Heart right ventricle (tissue), 16 donors: ENCODE measurements around the gene IGFBP1. TPM values are rescaled to one million over a fixed set of nuclear protein-coding genes. Genes with fewer than 3 reads are reported as not detected.

Experiments used
- ATAC-seq, 8 donors: fragments of 200-7000 bp; cut with Tn5 transposase; one replicate each; pipeline ENCODE4 v1.9.1; 2020; ENCODE audit warnings: mild to moderate bottlenecking in 8 of 8, moderate library complexity in 8 of 8, moderate number of reproducible peaks in 1 of 8
- DNase-seq, 2 donors: peaks; one replicate each; pipeline ENCODE4 v3.0.0-alpha.2; 2020
- H3K27ac ChIP-seq, 10 donors: fragments of 200-600 bp; sonication (generic) in 2 of 10; one replicate each; pipeline versions ENCODE4 v1.5.0 to v1.8.0; 2020 to 2022; ENCODE audit warnings: mild to moderate bottlenecking in 3 of 10
- H3K27me3 ChIP-seq, 7 donors: fragments of 200-600 bp; one replicate each; pipeline ENCODE4 v1.8.0; 2021 to 2022; ENCODE audit warnings: mild to moderate bottlenecking in 2 of 7
- H3K36me3 ChIP-seq, 9 donors: fragments of 200-600 bp; sonication (generic) in 1 of 9; one replicate each; pipeline versions ENCODE4 v1.5.0 to v1.8.0; 2020 to 2022; ENCODE audit warnings: mild to moderate bottlenecking in 2 of 9
- H3K4me1 ChIP-seq, 9 donors: fragments of 200-600 bp; sonication (generic) in 1 of 9; one replicate each; pipeline versions ENCODE4 v1.5.0 to v1.8.0; 2020 to 2022; ENCODE audit warnings: mild to moderate bottlenecking in 4 of 9
- H3K4me3 ChIP-seq, 10 donors: fragments of 200-600 bp; sonication (generic) in 2 of 10; one replicate each; pipeline versions ENCODE4 v1.5.0 to v1.8.0; 2020 to 2022; ENCODE audit warnings: mild to moderate bottlenecking in 7 of 10, moderate library complexity in 2 of 10
- H3K9me3 ChIP-seq, 11 donors: fragments of 200-600 bp in 10 of 11; sonication (generic) in 2 of 11; one replicate each; pipeline versions ENCODE4 v1.5.0 to v1.8.0; 2013 to 2022; ENCODE audit warnings: mild to moderate bottlenecking in 2 of 11, control low read depth in 1 of 11, moderate library complexity in 1 of 11
- WGBS, 2 donors: extraction: QIAGEN DNeasy Blood & Tissue Kit; methylation state at CpG; one replicate each; pipeline ENCODE4 v1.1.7; 2013; ENCODE audit warnings: inconsistent platforms in 1 of 2; 5-methylcytosine and 5-hydroxymethylcytosine counted together
- intact Hi-C, 10 donors: fragments of 100-400 bp; cut with DNase I; formaldehyde crosslinking; loops; one replicate each; pipeline versions ENCODE4 v1.11.1 to v1.14.2; 2022
- polyA plus RNA-seq, 2 donors: library from polyadenylated mRNA; stranded (reverse); fragments of 200-250 nt; gene quantifications; one replicate each; pipeline ENCODE4 v1.2.3, GENCODE V29; 2013
- total RNA-seq, 10 donors: library from RNA; stranded (reverse); fragmentation: NEBNext Ultra II Directional in 3 of 10; extraction: Animal tissue kit (Norgen Biotek cat#: 25700) in 3 of 10; gene quantifications; one replicate each; pipeline versions ENCODE4 v1.2.1 to v1.2.4, GENCODE V29; 2021 to 2023
- TF ChIP-seq, protein P1 (sequence below), 9 donors: fragments of 200-600 bp; sonication (generic) in 2 of 9; IDR thresholded peaks; one replicate each; pipeline versions ENCODE4 v1.5.0 to v1.8.0; 2021 to 2022; ENCODE audit warnings: antibody characterized with exemption in 9 of 9, mild to moderate bottlenecking in 5 of 9, moderate library complexity in 1 of 9
- donor health status: Arrhythmogenic right ventricular cardiomyopathy.
- donor health status: ischemic (EF 13 %, LVEDD 7.1; RV severe dilation, severe dysfunction).
- donor health status: healthy with polysubstance abuse.
- donor health status: DM: no; HTN: yes; CAD: no.
- donor health status: DM: no; HTN: no; CAD: no.
- donor health status: ischemic (EF 25% LVEDD 6.9; RV normal size, moderate dysfunction).
- donor health status: ischemic (EF 25% LVEDD 5.7; RV mildly dilated, moderate dysfunction).
- donor health status: healthy.
- donor health status: DM: yes; HTN: yes; CAD: no.
- donor health status: Ischemic cardiomyopathy.
- donor health status: ischemic (EF 35%, LVEDD 5.7; RV mildly dilated, moderate dysfunction).
- donor health status: nonischemic (EF 11% LVEDD 7.7; RV severe dilation, severe dysfunction).
- donor health status: DM: yes; HTN: yes; CAD: no.
- donor health status: PGD.
- donor health status: ischemic (EF 29% LVEDD 5.4; RV normal size, mild dysfunction).
- donor health status: nonischemic (EF 23%, LVEDD 6.1; RV moderate dilation, normal function).

Gene IGFBP1
- total and polyA plus RNA-seq, 12 donors = 0.03 TPM; not detected in 11

GRCh38 chr7:45893374-45893995 is 5.2 kb downstream of the IGFBP1 start:
- Histone ChIP-seq H3K27ac (no peak overlapping the region), H3K27me3 (peaks cover 5 to 48% (median 30%) of the 10 kb centered on the region in 7 donors), H3K4me3 (no peak overlapping the region), H3K9me3 (no peaks in the 10 kb centered on the region), H3K4me1 (peaks cover 0 to 7% (median 5%) of the 10 kb centered on the region in 9 donors), H3K36me3 (no peaks in the 10 kb centered on the region)
- TF ChIP-seq, protein P1, sequence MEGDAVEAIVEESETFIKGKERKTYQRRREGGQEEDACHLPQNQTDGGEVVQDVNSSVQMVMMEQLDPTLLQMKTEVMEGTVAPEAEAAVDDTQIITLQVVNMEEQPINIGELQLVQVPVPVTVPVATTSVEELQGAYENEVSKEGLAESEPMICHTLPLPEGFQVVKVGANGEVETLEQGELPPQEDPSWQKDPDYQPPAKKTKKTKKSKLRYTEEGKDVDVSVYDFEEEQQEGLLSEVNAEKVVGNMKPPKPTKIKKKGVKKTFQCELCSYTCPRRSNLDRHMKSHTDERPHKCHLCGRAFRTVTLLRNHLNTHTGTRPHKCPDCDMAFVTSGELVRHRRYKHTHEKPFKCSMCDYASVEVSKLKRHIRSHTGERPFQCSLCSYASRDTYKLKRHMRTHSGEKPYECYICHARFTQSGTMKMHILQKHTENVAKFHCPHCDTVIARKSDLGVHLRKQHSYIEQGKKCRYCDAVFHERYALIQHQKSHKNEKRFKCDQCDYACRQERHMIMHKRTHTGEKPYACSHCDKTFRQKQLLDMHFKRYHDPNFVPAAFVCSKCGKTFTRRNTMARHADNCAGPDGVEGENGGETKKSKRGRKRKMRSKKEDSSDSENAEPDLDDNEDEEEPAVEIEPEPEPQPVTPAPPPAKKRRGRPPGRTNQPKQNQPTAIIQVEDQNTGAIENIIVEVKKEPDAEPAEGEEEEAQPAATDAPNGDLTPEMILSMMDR (IDR thresholded peaks at IDR 0.05) = no peak
- intact Hi-C loops = loop anchor here in 2 of 10 donors (10.0 kb wide), 1 partner anchor 1361 kb away; no protein-coding TSS in a partner anchor
- ATAC-seq (no peak), DNase-seq (no peak)
- 68 to 75% methylated on average over 5 of the region's 5 CpGs for whole genome bisulfite sequencing, 2 donors

- TF ChIP-seq, protein P1 (IDR thresholded peaks at IDR 0.05) = no peak
Observed at GRCh38 chr7:45893996-45894664, 5.8 kb downstream of the IGFBP1 start.

GRCh38 chr7:45894665-45895062 is 6.4 kb downstream of the IGFBP1 start:
- no peaks in the 10 kb centered on the region for H3K9me3 ChIP-seq
- DNase-seq = no peak
- intact Hi-C loops = loop anchor here in 2 of 10 donors (10.0 kb wide), 1 partner anchor 1360 kb away; no protein-coding TSS in a partner anchor

More at GRCh38 chr7:45893996-45894664, 5.8 kb downstream of the IGFBP1 start:
- Histone ChIP-seq H3K27ac (no peak overlapping the region), H3K4me1 (peaks cover 0 to under 1% (median 0%) of the 10 kb centered on the region in 9 donors), H3K36me3 (no peaks in the 10 kb centered on the region), H3K4me3 (no peak overlapping the region), H3K9me3 (no peaks in the 10 kb centered on the region), H3K27me3 (peaks cover 0 to 42% (median 23%) of the 10 kb centered on the region in 7 donors)
- 78 to 84% methylated on average over 4 of the region's 4 CpGs for WGBS, 2 donors
- no peak for DNase-seq
- intact Hi-C loops = loop anchor here in 2 of 10 donors (10.0 kb wide), 1 partner anchor 1361 kb away; no protein-coding TSS in a partner anchor
- no peak for ATAC-seq

DNA sequence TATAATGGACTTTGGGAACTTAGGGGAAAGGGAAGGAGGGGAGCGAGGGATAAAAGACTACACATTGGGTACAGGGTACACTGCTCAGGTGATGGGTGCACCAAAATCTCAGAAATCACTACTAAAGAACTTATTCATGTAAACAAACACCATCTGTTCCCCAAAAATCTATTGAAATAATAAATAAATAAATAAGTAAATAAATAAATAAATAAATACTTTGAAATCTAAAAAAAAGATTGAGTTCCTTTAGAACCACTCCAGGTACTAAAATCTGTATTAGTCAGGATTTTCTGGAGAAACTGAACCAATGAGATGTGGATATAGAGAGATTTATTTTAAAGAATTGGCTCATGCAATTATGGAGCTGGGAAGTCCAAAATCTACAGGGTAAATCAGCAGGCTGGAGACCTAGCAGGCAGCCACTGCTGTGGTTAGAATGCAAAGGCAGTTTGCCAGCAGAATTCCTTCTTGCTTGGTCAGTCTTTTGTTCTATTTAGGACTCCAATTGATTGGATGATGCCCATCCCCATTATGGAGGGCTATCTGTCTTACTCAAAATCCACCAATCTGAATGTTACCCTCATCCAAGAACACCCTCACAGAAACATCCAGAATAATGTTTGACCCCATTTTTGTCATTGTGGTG is 8.9 kb downstream of the IGFBP1 start:
- H3K9me3 ChIP-seq = no peaks in the 10 kb centered on the region
- H3K4me1 ChIP-seq = no peaks in the 10 kb centered on the region
- ATAC-seq (no peak), DNase-seq (no peak)
- H3K27me3 ChIP-seq = peaks cover 0 to 20% (median 13%) of the 10 kb centered on the region in 7 donors
- no peaks in the 10 kb centered on the region for H3K36me3 ChIP-seq
- intact Hi-C loops = loop anchor here in 2 of 10 donors (10.0 kb wide), 1 partner anchor 1358 kb away; no protein-coding TSS in a partner anchor
- 96 to 98% methylated on average over 1 of the region's 1 CpG for WGBS, 2 donors
- TF ChIP-seq, protein P1 (IDR thresholded peaks at IDR 0.05) = no peak
- no peak overlapping the region for H3K27ac ChIP-seq
- no peak overlapping the region for H3K4me3 ChIP-seq

More at GRCh38 chr7:45894665-45895062, 6.4 kb downstream of the IGFBP1 start:
- Histone ChIP-seq H3K4me3 (no peak overlapping the region), H3K27me3 (peaks cover 0 to 36% (median 18%) of the 10 kb centered on the region in 7 donors), H3K4me1 (no peaks in the 10 kb centered on the region), H3K36me3 (no peaks in the 10 kb centered on the region), H3K27ac (no peak overlapping the region)
- ATAC-seq = no peak
- TF ChIP-seq, protein P1 (IDR thresholded peaks at IDR 0.05) = no peak
